A673 (cell line): ENCODE measurements around the gene EDIL3. TPM values are rescaled to one million over a fixed set of nuclear protein-coding genes. Genes with fewer than 3 reads are reported as not detected.

ENCODE experiments used
- BruUV-seq: library from RNA; stranded (reverse); fragments of 400-500 nt; replicated peaks from 2 replicates; lab custom pipeline; 2021; lab: Mats Ljungman, UMichigan
- CTCF ChIA-PET: fragments of 300-600 bp; sonication (Branson Sonifier 250); formaldehyde crosslinking; loops from one replicate; lab custom pipeline; 2022; ENCODE audit warnings: antibody characterized with exemption; lab: Charles Lee
- POLR2A ChIA-PET: fragments of 300-600 bp; sonication (Branson Sonifier 250); formaldehyde crosslinking; loops from one replicate; lab custom pipeline; 2022; ENCODE audit warnings: antibody characterized with exemption; ENCODE audit not compliant: low non-redundant PET; lab: Charles Lee
- DNase-seq: peaks from one replicate; pipeline ENCODE4 v3.0.0-alpha.2; 2015; ENCODE audit warnings: low spot score
- H3K27ac ChIP-seq: fragments of 200-600 bp; sonication (generic); 2 replicates; pipeline ENCODE4 v1.5.1; 2016; ENCODE audit warnings: mixed run types, low read depth, mild to moderate bottlenecking, mixed read lengths, antibody characterized with exemption, low read length; ENCODE audit not compliant: poor library complexity, severe bottlenecking
- H3K27me3 ChIP-seq: fragments of 200-600 bp; sonication (generic); replicated peaks from 2 replicates; pipeline ENCODE4 v1.6.1; 2017; ENCODE audit warnings: mixed run types, low read depth, mild to moderate bottlenecking, mixed read lengths, antibody characterized with exemption, low read length; ENCODE audit not compliant: insufficient read depth, poor library complexity
- H3K36me3 ChIP-seq: fragments of 200-600 bp; sonication (generic); 2 replicates; pipeline ENCODE4 v1.6.1; 2016; ENCODE audit warnings: mixed run types, mild to moderate bottlenecking, mixed read lengths, antibody characterized with exemption, low read length; ENCODE audit not compliant: insufficient read depth, poor library complexity, severe bottlenecking
- H3K4me1 ChIP-seq: fragments of 200-600 bp; sonication (generic); 2 replicates; pipeline ENCODE4 v1.6.1; 2017; ENCODE audit warnings: mixed run types, mild to moderate bottlenecking, mixed read lengths, antibody characterized with exemption, low read length; ENCODE audit not compliant: insufficient read depth, poor library complexity, severe bottlenecking
- H3K4me3 ChIP-seq: fragments of 200-600 bp; sonication (generic); 2 replicates; pipeline ENCODE4 v1.5.1; 2016; ENCODE audit warnings: low read depth, mixed run types, mild to moderate bottlenecking, mixed read lengths, low read length; ENCODE audit not compliant: poor library complexity, severe bottlenecking
- H3K9me3 ChIP-seq: fragments of 200-600 bp; sonication (generic); 2 replicates; pipeline ENCODE4 v1.6.1; 2016; ENCODE audit warnings: mixed run types, low read depth, mild to moderate bottlenecking, mixed read lengths, antibody characterized with exemption, low read length; ENCODE audit not compliant: poor library complexity, severe bottlenecking
- EZH2 ChIP-seq: fragments of 200-600 bp; sonication (generic); IDR thresholded peaks from 2 replicates; pipeline ENCODE4 v1.6.1; 2017; ENCODE audit warnings: borderline replicate concordance, low read depth, mild to moderate bottlenecking, mixed read lengths, antibody characterized with exemption, low read length; ENCODE audit not compliant: poor library complexity, severe bottlenecking
- intact Hi-C: fragments of 100-400 bp; cut with micrococcal nuclease; formaldehyde crosslinking; loops from one replicate; pipeline ENCODE4 v1.10.0; 2022; ENCODE audit not compliant: unreplicated experiment
- total RNA-seq: library from RNA; stranded (reverse); gene quantifications from 2 replicates; pipeline ENCODE4 v1.2.3, GENCODE V29; 2021
- TF ChIP-seq, protein P1 (sequence below): fragments of 300-800, 200-600 bp; sonication (generic); conservative IDR thresholded peaks from 2 replicates; pipeline ENCODE4 v1.5.1; 2017; ENCODE audit warnings: low read depth, mild to moderate bottlenecking, antibody characterized with exemption, low read length, moderate library complexity, mixed read lengths

The EDIL3 gene
- total RNA-seq, 1 experiment from 2014 or later, result 4.6 TPM

DNA sequence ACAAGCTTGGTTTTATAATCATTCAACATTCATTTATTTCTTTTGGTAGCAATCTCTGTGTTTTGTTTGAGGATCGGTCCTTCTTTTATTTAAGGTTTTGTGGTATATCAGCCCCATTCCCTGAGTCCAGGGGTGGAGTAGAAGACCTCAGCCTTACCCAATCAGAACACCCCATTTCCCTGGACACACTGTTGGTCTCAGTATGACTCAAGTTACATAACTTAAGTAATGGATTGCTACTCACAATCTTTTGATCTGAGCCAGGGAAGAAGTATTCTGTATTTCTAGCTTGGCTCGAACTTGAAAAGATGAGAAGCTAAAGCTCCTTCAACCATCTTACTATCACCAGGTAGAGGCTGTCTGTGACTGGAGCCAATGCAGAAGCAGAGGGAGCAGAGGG is 488.8 kb downstream of the EDIL3 start:
- TF ChIP-seq EZH2, result no peak
- TF ChIP-seq, protein P1, sequence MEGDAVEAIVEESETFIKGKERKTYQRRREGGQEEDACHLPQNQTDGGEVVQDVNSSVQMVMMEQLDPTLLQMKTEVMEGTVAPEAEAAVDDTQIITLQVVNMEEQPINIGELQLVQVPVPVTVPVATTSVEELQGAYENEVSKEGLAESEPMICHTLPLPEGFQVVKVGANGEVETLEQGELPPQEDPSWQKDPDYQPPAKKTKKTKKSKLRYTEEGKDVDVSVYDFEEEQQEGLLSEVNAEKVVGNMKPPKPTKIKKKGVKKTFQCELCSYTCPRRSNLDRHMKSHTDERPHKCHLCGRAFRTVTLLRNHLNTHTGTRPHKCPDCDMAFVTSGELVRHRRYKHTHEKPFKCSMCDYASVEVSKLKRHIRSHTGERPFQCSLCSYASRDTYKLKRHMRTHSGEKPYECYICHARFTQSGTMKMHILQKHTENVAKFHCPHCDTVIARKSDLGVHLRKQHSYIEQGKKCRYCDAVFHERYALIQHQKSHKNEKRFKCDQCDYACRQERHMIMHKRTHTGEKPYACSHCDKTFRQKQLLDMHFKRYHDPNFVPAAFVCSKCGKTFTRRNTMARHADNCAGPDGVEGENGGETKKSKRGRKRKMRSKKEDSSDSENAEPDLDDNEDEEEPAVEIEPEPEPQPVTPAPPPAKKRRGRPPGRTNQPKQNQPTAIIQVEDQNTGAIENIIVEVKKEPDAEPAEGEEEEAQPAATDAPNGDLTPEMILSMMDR, result no peak
- intact Hi-C loops, result no loop called here
- CTCF ChIA-PET, result no interaction called here
- POLR2A ChIA-PET, result no interaction called here
- H3K36me3 ChIP-seq, result no peaks in the 10 kb centered on the region
- no peak overlapping the region for H3K27ac ChIP-seq
- no TSS peak for BruUV-seq
- H3K4me3 ChIP-seq, result no peak overlapping the region
- H3K4me1 ChIP-seq, result no peaks in the 10 kb centered on the region
- H3K9me3 ChIP-seq, result no peaks in the 10 kb centered on the region
- no peak for DNase-seq
- H3K27me3 ChIP-seq, result no peaks in the 10 kb centered on the region

DNA sequence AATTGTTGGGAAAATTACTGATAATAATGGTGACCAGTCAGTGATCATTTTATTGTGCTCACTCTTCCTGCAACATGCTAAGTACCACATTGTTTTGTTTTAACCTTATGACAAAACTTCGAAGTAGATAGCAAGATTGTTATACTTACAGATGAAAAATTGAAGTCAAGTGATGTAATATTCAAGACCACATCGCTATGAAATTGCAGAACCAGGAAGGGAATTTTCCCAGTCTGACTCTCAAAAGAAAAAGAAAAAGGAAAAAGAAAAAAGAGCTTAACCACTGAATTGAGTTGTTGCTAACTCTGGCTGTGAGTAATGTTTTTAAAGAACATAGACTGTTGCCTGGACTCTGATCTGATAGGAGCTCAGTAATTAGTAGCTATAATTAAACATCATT is 493.4 kb downstream of the EDIL3 start:
- intact Hi-C loops, result no loop called here
- TF ChIP-seq EZH2, result no peak
- TF ChIP-seq, protein P1, result no peak
- no peaks in the 10 kb centered on the region for H3K36me3 ChIP-seq
- no peak for DNase-seq
- BruUV-seq, result no TSS peak
- ChIA-PET POLR2A (no interaction called here), CTCF (no interaction called here)
- H3K4me3 ChIP-seq, result no peak overlapping the region
- no peaks in the 10 kb centered on the region for H3K27me3 ChIP-seq
- H3K4me1 ChIP-seq, result peaks cover 3% of the 10 kb centered on the region
- no peaks in the 10 kb centered on the region for H3K9me3 ChIP-seq
- no peak overlapping the region for H3K27ac ChIP-seq
